IPS-20b (cell line): ENCODE results near the gene PLXNA4.
"Not testable (repeated sequence)": the region's sequence is repeated elsewhere in the genome, so short reads cannot be mapped to it uniquely, and the experiment has no call there.

Source experiments
- H3K27ac ChIP-seq: one replicate; pipeline ENCODE4 v1.5.1; 2013; ENCODE audit warnings: low read length
- H3K27me3 ChIP-seq: 2 replicates; pipeline ENCODE4 v1.6.1; 2013; ENCODE audit warnings: mild to moderate bottlenecking, low read length, inconsistent platforms; ENCODE audit not compliant: insufficient read depth
- H3K36me3 ChIP-seq: 2 replicates; pipeline ENCODE4 v1.6.1; 2013; ENCODE audit warnings: low read depth, mild to moderate bottlenecking, inconsistent platforms, low read length, moderate library complexity; ENCODE audit not compliant: insufficient read depth
- H3K4me1 ChIP-seq: 2 replicates; pipeline ENCODE4 v1.6.1; 2013; ENCODE audit warnings: mild to moderate bottlenecking, control low read depth, inconsistent platforms, low read length, moderate library complexity; ENCODE audit not compliant: insufficient read depth
- H3K4me3 ChIP-seq: 2 replicates; pipeline ENCODE4 v1.5.1; 2013; ENCODE audit warnings: mild to moderate bottlenecking, low read length, inconsistent platforms
- H3K9ac ChIP-seq: 2 replicates; pipeline ENCODE4 v1.6.1; 2013; ENCODE audit warnings: low read depth, mild to moderate bottlenecking, inconsistent platforms, low read length, moderate library complexity
- H3K9me3 ChIP-seq: 2 replicates; pipeline ENCODE4 v1.6.1; 2013; ENCODE audit warnings: mild to moderate bottlenecking, low read depth, low read length, inconsistent platforms; ENCODE audit not compliant: insufficient read depth

Gene PLXNA4

GRCh38 chr7:132179681-132180080 lies 396.6 kb downstream of the PLXNA4 start:
- no peaks in the 10 kb centered on the region for H3K9me3 ChIP-seq
- no peak overlapping the region for H3K27ac ChIP-seq
- no peak overlapping the region for H3K4me3 ChIP-seq
- H3K4me1 ChIP-seq, result peaks cover 13% of the 10 kb centered on the region; the same call in 1 of the 2 replicates
- H3K9ac ChIP-seq, result no peak overlapping the region
- H3K27me3 ChIP-seq, result no peaks in the 10 kb centered on the region
- H3K36me3 ChIP-seq, result no peaks in the 10 kb centered on the region

- Histone ChIP-seq H3K4me3 (no peak overlapping the region), H3K9ac (no peak overlapping the region), H3K27me3 (no peaks in the 10 kb centered on the region), H3K4me1 (peaks cover 8% of the 10 kb centered on the region; the same call in 1 of the 2 replicates), H3K9me3 (no peaks in the 10 kb centered on the region), H3K36me3 (no peaks in the 10 kb centered on the region), H3K27ac (no peak overlapping the region)
These were observed 397.2 kb downstream of the PLXNA4 start for GRCh38 chr7:132179080-132179430.

GRCh38 chr7:132178402-132179079 lies 397.7 kb downstream of the PLXNA4 start:
- H3K27ac ChIP-seq, H3K36me3 ChIP-seq, H3K27me3 ChIP-seq, H3K4me1 ChIP-seq, H3K4me3 ChIP-seq, H3K9me3 ChIP-seq, H3K9ac ChIP-seq: not testable (repeated sequence)

DNA sequence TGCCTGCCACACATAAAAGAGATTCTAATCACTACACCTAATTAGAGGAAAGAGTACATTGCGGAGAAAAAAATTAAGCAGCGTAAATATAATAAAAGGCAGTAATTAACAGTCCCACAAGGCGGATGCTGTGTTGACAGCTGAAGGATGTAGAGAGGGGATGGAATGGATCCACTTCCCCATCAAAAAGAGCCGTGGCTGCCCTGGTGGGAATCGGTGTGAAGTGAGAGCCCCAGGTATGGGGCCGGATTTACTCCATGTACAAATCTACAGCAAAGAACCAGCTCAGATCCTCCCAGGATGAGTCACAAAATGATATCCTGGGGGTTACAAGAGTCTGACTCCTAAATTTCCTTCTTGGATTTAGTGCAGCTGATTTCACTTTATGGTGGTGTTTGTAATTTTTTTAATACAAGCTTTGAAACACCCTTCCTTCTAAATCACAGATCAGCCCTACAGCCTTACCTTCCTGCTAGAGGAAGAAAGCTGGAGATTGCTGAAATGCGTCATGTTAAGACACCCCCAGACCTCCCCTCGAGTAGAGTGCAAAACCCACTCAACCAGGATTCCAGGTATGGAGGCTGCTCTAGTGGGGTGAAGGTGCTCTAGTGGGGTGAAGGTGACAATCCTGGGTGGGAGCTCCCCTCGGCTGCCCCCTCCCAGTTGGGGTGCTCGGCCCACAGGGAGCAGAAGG lies 398.4 kb downstream of the PLXNA4 start:
- H3K27me3 ChIP-seq, result no peaks in the 10 kb centered on the region
- H3K27ac ChIP-seq, result no peak overlapping the region
- H3K9me3 ChIP-seq, result no peaks in the 10 kb centered on the region
- H3K9ac ChIP-seq, result no peak overlapping the region
- no peak overlapping the region for H3K4me3 ChIP-seq
- no peaks in the 10 kb centered on the region for H3K36me3 ChIP-seq
- H3K4me1 ChIP-seq, result peaks cover 3% of the 10 kb centered on the region; the same call in 1 of the 2 replicates

DNA sequence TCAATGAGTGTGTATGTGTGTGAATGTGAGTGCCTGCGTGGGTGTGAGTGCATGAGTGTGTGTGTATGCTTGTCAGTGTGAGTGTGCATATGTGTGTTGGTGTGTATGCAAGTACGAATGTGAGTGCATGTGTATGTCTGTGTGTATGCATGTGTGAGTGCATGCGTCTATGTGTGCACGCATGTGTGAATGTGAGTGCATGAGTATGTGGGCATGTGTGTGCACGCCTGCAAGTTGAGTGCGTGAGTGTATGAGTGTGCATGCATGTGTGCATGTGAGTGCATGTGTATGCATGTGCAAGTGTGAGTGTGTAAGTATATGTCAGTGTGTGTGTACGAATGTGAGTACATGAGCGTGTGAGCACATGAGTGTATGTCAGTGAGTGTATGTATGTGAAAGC lies 399.6 kb downstream of the PLXNA4 start:
- H3K9me3 ChIP-seq, result no peaks in the 10 kb centered on the region
- H3K4me1 ChIP-seq, result peaks cover 3% of the 10 kb centered on the region; the same call in 1 of the 2 replicates
- no peak overlapping the region for H3K27ac ChIP-seq
- H3K27me3 ChIP-seq, result no peaks in the 10 kb centered on the region
- no peak overlapping the region for H3K9ac ChIP-seq
- no peak overlapping the region for H3K4me3 ChIP-seq
- H3K36me3 ChIP-seq, result no peaks in the 10 kb centered on the region

DNA sequence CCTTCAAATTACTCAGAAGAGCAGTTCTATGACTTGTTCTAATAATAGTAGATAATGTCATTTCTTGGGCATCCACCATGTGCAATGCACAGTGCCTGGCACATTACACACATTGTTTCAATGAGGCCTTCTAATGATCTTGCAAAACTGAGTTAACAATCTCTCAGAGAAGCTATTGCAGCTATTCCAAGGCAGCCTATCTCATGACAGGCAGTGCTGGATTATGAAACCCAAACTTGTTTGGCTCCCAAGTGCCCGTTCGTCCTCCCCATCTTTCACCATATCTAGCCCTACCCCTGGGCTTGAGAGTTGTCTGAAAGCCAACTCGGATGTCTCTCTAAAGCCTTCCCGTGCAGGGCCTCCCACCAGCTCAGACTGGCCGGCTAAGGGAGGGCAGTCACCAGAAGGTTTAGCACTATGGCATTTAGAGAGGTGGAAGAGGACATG lies 405.1 kb downstream of the PLXNA4 start:
- Histone ChIP-seq H3K27ac (no peak overlapping the region), H3K4me1 (no peaks in the 10 kb centered on the region), H3K9me3 (no peaks in the 10 kb centered on the region), H3K9ac (no peak overlapping the region), H3K4me3 (no peak overlapping the region), H3K27me3 (no peaks in the 10 kb centered on the region), H3K36me3 (no peaks in the 10 kb centered on the region)

- Histone ChIP-seq H3K9ac (no peak overlapping the region), H3K9me3 (no peaks in the 10 kb centered on the region), H3K4me3 (no peak overlapping the region)
These were observed 406.5 kb downstream of the PLXNA4 start for GRCh38 chr7:132169730-132170129.

DNA sequence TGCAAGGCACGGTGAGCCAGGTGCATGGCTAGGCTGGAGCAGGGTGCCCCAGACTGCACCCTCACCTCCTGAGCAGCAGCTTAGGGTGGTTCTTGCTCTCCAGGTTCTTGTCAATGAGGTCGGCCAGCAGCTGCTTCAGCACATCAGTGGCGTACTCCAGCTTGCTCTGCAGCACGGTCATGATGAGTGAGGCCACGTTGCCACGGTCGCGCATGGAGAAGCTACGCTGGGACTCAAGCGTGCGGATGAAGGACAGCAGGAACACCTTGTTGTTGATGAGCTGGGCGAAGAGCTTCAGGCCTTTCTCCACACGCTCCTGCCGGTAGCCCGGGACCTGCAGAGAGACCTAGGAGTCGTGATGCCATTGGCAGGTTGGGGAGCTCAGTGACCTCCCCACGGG lies 408.0 kb downstream of the PLXNA4 start:
- Histone ChIP-seq H3K9ac (no peak overlapping the region), H3K9me3 (no peaks in the 10 kb centered on the region), H3K4me3 (no peak overlapping the region), H3K36me3 (no peaks in the 10 kb centered on the region), H3K4me1 (no peaks in the 10 kb centered on the region), H3K27me3 (no peaks in the 10 kb centered on the region), H3K27ac (no peak overlapping the region)

More at GRCh38 chr7:132169730-132170129, 406.5 kb downstream of the PLXNA4 start:
- H3K27ac ChIP-seq, result no peak overlapping the region
- H3K27me3 ChIP-seq, result no peaks in the 10 kb centered on the region
- H3K36me3 ChIP-seq, result no peaks in the 10 kb centered on the region
- no peaks in the 10 kb centered on the region for H3K4me1 ChIP-seq

GRCh38 chr7:132165695-132166094 lies 410.6 kb downstream of the PLXNA4 start:
- H3K27ac ChIP-seq, H3K4me1 ChIP-seq, H3K4me3 ChIP-seq, H3K27me3 ChIP-seq, H3K9ac ChIP-seq, H3K36me3 ChIP-seq, H3K9me3 ChIP-seq: not testable (repeated sequence)

- H3K27ac ChIP-seq, result no peak overlapping the region
These were observed 411.6 kb downstream of the PLXNA4 start for GRCh38 chr7:132164558-132165125.

GRCh38 chr7:132162556-132163144 lies 413.6 kb downstream of the PLXNA4 start:
- Histone ChIP-seq H3K27me3 (no peaks in the 10 kb centered on the region), H3K9me3 (no peaks in the 10 kb centered on the region)

More at GRCh38 chr7:132164558-132165125, 411.6 kb downstream of the PLXNA4 start:
- H3K9ac ChIP-seq, result no peak overlapping the region
- no peaks in the 10 kb centered on the region for H3K9me3 ChIP-seq
- no peaks in the 10 kb centered on the region for H3K27me3 ChIP-seq
- H3K4me1 ChIP-seq, result peaks cover 9% of the 10 kb centered on the region; the same call in 1 of the 2 replicates
- no peaks in the 10 kb centered on the region for H3K36me3 ChIP-seq
- no peak overlapping the region for H3K4me3 ChIP-seq

More at GRCh38 chr7:132162556-132163144, 413.6 kb downstream of the PLXNA4 start:
- no peak overlapping the region for H3K27ac ChIP-seq
- H3K36me3 ChIP-seq, result no peaks in the 10 kb centered on the region
- H3K4me3 ChIP-seq, result no peak overlapping the region
- no peak overlapping the region for H3K9ac ChIP-seq
- peaks cover 9% of the 10 kb centered on the region; the same call in 1 of the 2 replicates for H3K4me1 ChIP-seq
